Right ventricle myocardium superior (tissue), 1 donor: ENCODE results near the gene SKI. TPM values are rescaled to one million over a fixed set of nuclear protein-coding genes. Genes with fewer than 3 reads are reported as not detected.

Source experiments
- ATAC-seq: fragments of 200-7000 bp; cut with Tn5 transposase; one replicate; pipeline ENCODE4 v1.9.1; 2020; ENCODE audit warnings: mild to moderate bottlenecking; ENCODE audit not compliant: poor library complexity
- DNase-seq: peaks from one replicate; pipeline ENCODE4 v3.0.0-alpha.2; 2020
- intact Hi-C: fragments of 100-400 bp; cut with DNase I; formaldehyde crosslinking; loops from one replicate; pipeline ENCODE4 v1.11.2; 2022
- long read RNA-seq: library from polyadenylated mRNA; unstranded; transcript quantifications from one replicate; pipeline ENCODE4 v2.0.0, GENCODE V29; 2021
- total RNA-seq: library from RNA; stranded (reverse); fragmentation: NEBNext Ultra II Directional; extraction: Animal tissue kit (Norgen Biotek cat#: 25700); gene quantifications from one replicate; pipeline ENCODE4 v1.2.1, GENCODE V29; 2021
- donor health status: DM: no; HTN: yes; CAD: no; lungs with severe emphysema.

Gene SKI
- 35.1 TPM for total RNA-seq
- long read RNA-seq, partial matches to known transcripts = 4 of 10 reads
- long read RNA-seq, other reads (novel, unspliced or antisense) = 6 of 10 reads

DNA sequence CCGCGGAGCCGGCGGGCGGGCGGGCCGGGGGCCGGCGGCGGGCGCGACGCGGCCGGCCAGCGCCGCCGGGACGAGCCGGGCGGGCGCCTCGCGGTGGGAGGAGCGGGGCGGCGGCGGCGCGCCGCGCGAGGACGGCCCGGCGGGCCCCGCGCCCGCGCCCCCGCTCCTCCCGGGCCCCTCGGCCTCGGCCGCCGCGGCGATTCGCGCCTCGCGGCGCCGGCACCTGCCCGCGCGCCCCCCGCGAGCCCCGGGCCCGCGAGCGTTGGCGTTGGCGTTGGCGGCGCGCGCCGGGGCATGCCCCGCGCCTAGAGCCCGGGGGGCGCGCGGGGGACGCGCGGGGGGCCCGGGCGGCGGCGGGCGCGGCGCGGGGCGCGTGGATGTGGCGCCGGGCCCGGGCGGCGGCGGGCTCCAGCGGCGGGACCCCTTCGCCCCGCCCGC is at the start of gene SKI:
SKI (plus strand) TSS at position 163 of the 438 bp plus-strand sequence. CDS start 448 bp downstream, outside the sequence.
- intact Hi-C loops = no loop called here
- DNase-seq = no peak
- no peak for ATAC-seq

DNA sequence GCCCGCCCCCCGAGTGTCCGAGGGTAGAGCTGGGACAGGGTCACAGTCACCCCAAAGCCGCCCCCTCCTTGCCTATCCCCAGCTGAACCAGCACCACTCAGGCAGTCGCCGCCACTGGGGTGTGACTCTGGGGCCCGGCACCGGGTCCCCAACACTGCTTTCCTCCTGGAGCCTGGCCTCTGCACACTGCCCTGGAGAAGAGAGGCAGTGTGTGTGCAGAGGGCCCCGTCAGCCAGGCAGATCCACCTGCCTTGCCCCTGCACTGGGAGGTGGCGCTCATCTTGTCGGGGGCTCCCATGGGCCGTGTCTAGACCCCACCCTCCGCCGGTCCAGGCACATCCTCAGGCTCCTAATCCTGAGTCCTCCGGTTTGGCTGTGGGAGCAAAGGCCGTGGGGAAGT is 49.2 kb upstream of the SKI start:
- intact Hi-C loops = no loop called here
- no peak for DNase-seq
- ATAC-seq = no peak

DNA sequence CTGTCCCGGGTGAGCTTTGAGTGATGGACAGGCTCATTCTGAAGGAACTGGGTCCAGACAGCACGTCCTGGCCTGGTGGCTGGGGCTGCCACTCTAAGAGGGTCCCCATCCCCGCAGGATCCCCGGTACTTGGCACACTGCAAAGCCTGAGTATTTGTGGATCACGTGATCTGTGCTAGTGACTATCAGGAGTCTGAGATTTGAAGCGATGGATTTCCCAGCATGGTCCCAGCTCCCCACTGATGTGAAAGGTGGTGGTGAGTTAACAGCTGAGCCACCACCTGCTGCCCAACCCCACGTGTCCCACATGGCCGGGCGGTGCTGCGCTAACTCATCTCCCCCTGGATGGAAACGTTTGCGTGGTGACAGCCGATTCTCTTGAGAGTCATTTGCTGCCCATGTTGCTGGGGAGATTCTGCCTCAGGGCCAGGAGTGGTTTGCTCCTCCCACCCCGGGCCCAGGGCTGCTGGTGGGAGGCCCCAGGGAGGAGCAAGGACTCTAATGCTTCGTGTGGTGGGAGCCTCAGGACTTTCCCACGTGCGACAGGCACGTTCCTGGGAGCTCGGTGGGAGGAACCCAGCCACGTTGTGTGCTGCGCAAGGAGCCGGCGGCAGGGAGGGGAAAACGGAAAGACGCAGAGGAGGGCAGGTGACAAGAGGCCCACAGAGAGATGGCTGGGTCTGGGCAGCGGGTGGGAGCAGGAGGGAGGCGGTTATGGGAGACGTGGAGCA is 48.7 kb upstream of the SKI start:
- intact Hi-C loops = no loop called here
- ATAC-seq (no peak), DNase-seq (no peak)

DNA sequence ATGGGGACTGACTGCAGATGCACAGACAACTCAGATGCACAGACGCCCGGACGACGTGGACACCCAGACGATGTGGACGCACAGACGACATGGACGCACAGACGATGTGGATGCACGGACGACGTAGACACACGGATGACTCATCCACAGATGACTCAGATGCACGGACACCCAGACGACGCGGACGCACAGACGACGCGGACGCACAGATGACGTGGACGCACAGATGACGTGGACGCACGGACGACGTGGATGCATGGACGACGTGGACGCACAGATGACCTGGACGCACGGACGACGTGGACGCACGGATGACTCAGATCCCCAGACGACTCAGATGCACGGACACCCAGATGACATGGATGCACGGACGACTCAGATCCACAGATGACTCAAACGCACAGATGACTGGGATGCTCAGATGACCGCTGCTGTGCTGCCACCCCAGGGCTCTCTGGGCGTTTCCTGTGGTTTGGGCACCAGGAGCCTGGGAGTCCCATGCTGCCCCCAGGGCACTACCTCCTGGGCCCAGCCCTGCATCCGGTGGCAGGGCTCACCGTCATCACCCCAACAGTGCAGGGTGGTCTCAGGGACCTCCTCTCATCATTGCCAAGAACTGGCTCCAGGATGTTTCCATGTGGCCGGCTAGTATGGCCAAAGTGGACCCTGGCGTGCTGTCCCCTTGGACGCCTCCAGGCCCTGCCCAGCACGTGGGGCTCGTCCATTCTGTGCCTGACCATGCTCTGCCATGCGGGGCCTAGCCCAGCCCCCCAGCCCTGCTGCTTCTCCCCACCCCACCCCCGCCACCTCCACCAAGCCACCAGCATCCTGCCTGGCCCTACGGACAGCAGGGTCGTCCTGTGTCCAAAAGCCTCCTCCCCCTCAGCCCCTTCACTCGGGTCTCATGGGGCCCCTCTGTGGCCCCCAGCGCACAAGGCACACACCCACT is 47.5 kb upstream of the SKI start:
- DNase-seq = no peak
- intact Hi-C loops = no loop called here
- ATAC-seq = no peak

DNA sequence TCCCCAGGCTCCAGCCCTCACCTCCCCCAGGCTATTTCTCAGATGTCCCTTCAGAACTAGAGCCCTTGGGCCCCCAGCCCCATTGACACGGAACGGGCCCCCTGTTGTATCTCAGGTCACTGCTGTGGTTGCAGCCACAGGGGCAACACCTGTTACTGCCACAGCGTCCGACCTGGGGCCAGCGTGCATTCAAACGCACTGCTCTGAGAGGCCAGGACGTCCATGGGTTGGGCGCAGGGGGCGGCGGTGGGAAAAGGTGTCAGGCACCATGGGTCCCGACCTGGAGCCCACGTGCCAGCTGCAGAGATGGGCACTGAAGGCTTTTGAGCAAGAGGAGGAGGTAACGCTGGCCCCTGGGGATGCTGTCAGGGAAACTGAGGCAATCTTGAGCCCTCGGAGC is 46.8 kb upstream of the SKI start:
- DNase-seq (no peak), ATAC-seq (no peak)
- intact Hi-C loops = no loop called here

GRCh38 chr1:2181752-2182151 is 46.4 kb upstream of the SKI start:
- ATAC-seq (no peak), DNase-seq (no peak)
- intact Hi-C loops = no loop called here

DNA sequence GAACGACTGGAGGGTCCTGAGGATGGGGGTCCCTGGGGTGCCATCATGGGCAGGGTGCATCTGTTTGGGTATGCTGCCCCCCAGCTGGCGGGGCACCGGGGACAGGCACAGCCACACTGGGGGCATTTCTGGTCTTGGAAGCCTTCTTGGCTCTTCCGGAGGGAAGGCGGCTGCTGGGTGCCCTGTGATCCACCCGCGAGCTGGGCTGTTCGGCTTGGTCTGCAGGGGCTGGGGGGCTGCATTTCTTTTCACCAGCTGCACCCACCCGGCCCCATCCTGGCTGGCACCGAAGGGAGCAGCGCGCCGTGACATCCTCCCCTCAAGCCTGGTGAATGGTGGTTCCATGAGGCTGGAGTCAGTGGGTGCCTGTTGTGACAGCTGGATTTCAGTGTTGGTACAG is 45.7 kb upstream of the SKI start:
- DNase-seq (no peak), ATAC-seq (no peak)
- intact Hi-C loops = no loop called here

GRCh38 chr1:2183937-2184334 is 44.2 kb upstream of the SKI start:
- ATAC-seq (no peak), DNase-seq (no peak)
- intact Hi-C loops = no loop called here

- no peak for DNase-seq
- no peak for ATAC-seq
- intact Hi-C loops = no loop called here
Observed at GRCh38 chr1:2184531-2184930, 43.6 kb upstream of the SKI start.

GRCh38 chr1:2184934-2185333 is 43.2 kb upstream of the SKI start:
- intact Hi-C loops = no loop called here
- no peak for DNase-seq
- no peak for ATAC-seq

- no peak for ATAC-seq
- no peak for DNase-seq
- intact Hi-C loops = no loop called here
Observed at GRCh38 chr1:2185880-2186855, 42.0 kb upstream of the SKI start.

DNA sequence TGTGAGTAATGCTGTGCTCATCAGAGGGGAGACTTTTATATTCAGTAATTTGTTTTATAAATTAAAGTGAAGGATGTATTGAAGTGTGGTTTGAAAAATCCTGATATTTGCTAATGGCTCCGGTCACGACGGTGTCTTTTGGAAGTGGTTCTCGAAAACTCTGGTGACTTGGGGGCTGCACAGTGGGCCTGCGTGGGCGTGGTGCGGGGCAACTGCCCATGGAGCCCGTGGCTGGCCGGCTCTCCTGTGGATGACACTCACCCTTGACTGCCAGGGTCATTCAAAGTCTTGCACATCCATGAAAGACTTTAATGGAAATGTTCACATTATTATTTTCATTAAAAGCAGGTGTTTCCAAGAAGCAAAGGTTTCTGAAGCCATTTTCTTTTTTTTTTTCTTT is 41.2 kb upstream of the SKI start:
- ATAC-seq (no peak), DNase-seq (no peak)
- intact Hi-C loops = no loop called here

- no peak for ATAC-seq
- intact Hi-C loops = no loop called here
- no peak for DNase-seq
Observed at GRCh38 chr1:2187619-2188018, 40.5 kb upstream of the SKI start.

GRCh38 chr1:2188336-2188735 is 39.8 kb upstream of the SKI start:
- no peak for DNase-seq
- intact Hi-C loops = no loop called here
- ATAC-seq = no peak

- ATAC-seq (peak; percentile 92), DNase-seq (peak; percentile 98)
- intact Hi-C loops = no loop called here
Observed at GRCh38 chr1:2189459-2190425, 38.4 kb upstream of the SKI start.

GRCh38 chr1:2190491-2190976 is 37.6 kb upstream of the SKI start:
- ATAC-seq (peak; percentile 0), DNase-seq (no peak)
- intact Hi-C loops = no loop called here
